H1 (cell line): ENCODE measurements around the gene SCART1.

Experiments used
- CTCF ChIP-seq, 3 experiments: IDR thresholded peaks; 1 replicate in 2 of 3; 2 replicates in 1 of 3; pipeline versions ENCODE4 v1.5.1 to v1.6.1; 2011; ENCODE audit warnings: low read length in 3 of 3, mild to moderate bottlenecking in 3 of 3, inconsistent platforms in 2 of 3, low read depth in 1 of 3, moderate library complexity in 1 of 3; ENCODE audit not compliant: insufficient read depth in 1 of 3; ENCODE audit errors: control extremely low read depth in 1 of 3
- JUN ChIP-seq: IDR thresholded peaks from 2 replicates; pipeline ENCODE4 v1.6.1; 2011; ENCODE audit warnings: low read depth, mild to moderate bottlenecking, improper control_type of control experiment, low read length
- KDM5A ChIP-seq: fragments of 200-600 bp; IDR thresholded peaks from 2 replicates; pipeline ENCODE4 v1.7.1; 2012; ENCODE audit warnings: mild to moderate bottlenecking, low read length, inconsistent platforms, mixed read lengths
- POLR2A ChIP-seq, 2 experiments: IDR thresholded peaks; 1 replicate in 1 of 2; 2 replicates in 1 of 2; pipeline ENCODE4 v1.6.1; 2011; ENCODE audit warnings: low read depth in 2 of 2, low read length in 2 of 2, mild to moderate bottlenecking in 2 of 2; ENCODE audit errors: control extremely low read depth in 1 of 2
- SP1 ChIP-seq: IDR thresholded peaks from 2 replicates; pipeline ENCODE4 v1.6.1; 2011; ENCODE audit warnings: low read depth, low read length
- TAF1 ChIP-seq: IDR thresholded peaks from 2 replicates; pipeline ENCODE4 v1.6.1; 2011; ENCODE audit warnings: mild to moderate bottlenecking, low read depth, low read length
- TAF7 ChIP-seq: optimal IDR thresholded peaks from 2 replicates; pipeline ENCODE3; 2011; ENCODE audit warnings: low read depth, mild to moderate bottlenecking, inconsistent platforms, low read length, moderate library complexity, borderline replicate concordance
- TCF12 ChIP-seq: IDR thresholded peaks from 2 replicates; pipeline ENCODE4 v1.6.1; 2011; ENCODE audit warnings: low read depth, mild to moderate bottlenecking, low read length

- no peak for TF ChIP-seq TCF12
- no peak for TF ChIP-seq TAF7
- TF ChIP-seq CTCF (IDR thresholded peaks at IDR 0.05; ENCODE audit: control extremely low read depth in 1 of 3, insufficient read depth in 1 of 3, low read depth in 1 of 3, low read length in 3 of 3) = no peak
- no peak for TF ChIP-seq POLR2A (IDR thresholded peaks at IDR 0.05; ENCODE audit: control extremely low read depth in 1 of 2, low read depth in 2 of 2, low read length in 2 of 2)
- no peak for TF ChIP-seq JUN
- TF ChIP-seq SP1 = no peak
- TF ChIP-seq KDM5A = no peak
- TF ChIP-seq TAF1 = no peak
Measured at GRCh38 chr10:133475425-133475734, 21.6 kb downstream of the SCART1 start.
